ENCODE measurements around the gene SNTA1. TPM values are rescaled to one million over a fixed set of nuclear protein-coding genes. Genes with fewer than 3 reads are reported as not detected.

The SNTA1 gene
- polyA plus RNA-seq, 3 donors, result 0.56 to 0.93 (median 0.63) TPM

DNA sequence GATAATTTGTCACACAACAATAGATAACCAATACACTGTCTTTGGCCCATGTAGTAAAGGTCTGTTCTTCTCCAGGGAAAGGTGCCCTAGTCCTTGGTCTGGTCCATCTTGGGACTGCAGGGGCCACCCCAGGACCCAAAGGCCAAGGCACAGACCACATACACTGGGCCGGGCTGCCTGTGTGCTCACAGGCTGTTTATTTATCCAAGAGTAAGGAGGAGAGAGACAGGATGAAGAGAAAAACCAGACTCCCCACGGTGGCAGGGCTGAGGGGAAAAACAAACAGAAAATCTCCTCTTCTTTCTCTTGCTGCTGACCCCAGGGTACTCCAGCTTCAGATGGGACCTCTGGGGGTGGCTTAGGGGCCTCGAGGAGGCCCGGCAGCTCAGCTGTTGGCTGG is 35.8 kb downstream of the SNTA1 start:
- H3K27me3 Mint-ChIP-seq (ENCODE audit: low read depth in 3 of 3), result peaks cover 0 to 3% (median 0%) of the 10 kb centered on the region in 3 donors
- no peak overlapping the region for H3K9ac ChIP-seq (ENCODE audit: insufficient read depth, low read length, poor library complexity, severe bottlenecking)
- H3K4me2 ChIP-seq (replicated peaks; ENCODE audit: extremely low read depth, low read length, poor library complexity, severe bottlenecking), result no peak overlapping the region
- no peak overlapping the region for H3K4me3 ChIP-seq (replicated peaks in 1 of 3; ENCODE audit: low read depth in 2 of 3, low read length in 3 of 3)
- H3K36me3 ChIP-seq (replicated peaks in 1 of 2; ENCODE audit: control insufficient read depth in 1 of 2, insufficient read depth in 2 of 2, low read length in 2 of 2), result no peaks in the 10 kb centered on the region
- no peaks in the 10 kb centered on the region for H3K4me1 ChIP-seq (ENCODE audit: control insufficient read depth in 1 of 2, insufficient read depth in 2 of 2, low read length in 2 of 2)
- TF ChIP-seq, protein P1, sequence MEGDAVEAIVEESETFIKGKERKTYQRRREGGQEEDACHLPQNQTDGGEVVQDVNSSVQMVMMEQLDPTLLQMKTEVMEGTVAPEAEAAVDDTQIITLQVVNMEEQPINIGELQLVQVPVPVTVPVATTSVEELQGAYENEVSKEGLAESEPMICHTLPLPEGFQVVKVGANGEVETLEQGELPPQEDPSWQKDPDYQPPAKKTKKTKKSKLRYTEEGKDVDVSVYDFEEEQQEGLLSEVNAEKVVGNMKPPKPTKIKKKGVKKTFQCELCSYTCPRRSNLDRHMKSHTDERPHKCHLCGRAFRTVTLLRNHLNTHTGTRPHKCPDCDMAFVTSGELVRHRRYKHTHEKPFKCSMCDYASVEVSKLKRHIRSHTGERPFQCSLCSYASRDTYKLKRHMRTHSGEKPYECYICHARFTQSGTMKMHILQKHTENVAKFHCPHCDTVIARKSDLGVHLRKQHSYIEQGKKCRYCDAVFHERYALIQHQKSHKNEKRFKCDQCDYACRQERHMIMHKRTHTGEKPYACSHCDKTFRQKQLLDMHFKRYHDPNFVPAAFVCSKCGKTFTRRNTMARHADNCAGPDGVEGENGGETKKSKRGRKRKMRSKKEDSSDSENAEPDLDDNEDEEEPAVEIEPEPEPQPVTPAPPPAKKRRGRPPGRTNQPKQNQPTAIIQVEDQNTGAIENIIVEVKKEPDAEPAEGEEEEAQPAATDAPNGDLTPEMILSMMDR (IDR thresholded peaks at IDR 0.05), result no peak
- peaks cover 0 to 5% of the 10 kb centered on the region in 2 donors for H3K36me3 Mint-ChIP-seq
- H3K4me3 Mint-ChIP-seq, result no peak overlapping the region
- peaks cover 3% of the 10 kb centered on the region for H3K4me1 Mint-ChIP-seq
- no peaks in the 10 kb centered on the region for H3K27me3 ChIP-seq (ENCODE audit: control insufficient read depth in 2 of 2, insufficient read depth in 2 of 2, low read length in 2 of 2)
- no peak overlapping the region for H3K27ac Mint-ChIP-seq
- no peaks in the 10 kb centered on the region for H3K9me3 ChIP-seq (replicated peaks in 1 of 2; ENCODE audit: control insufficient read depth in 1 of 2, insufficient read depth in 1 of 2, low read length in 2 of 2)
- peaks cover 0 to 3% (median 0%) of the 10 kb centered on the region in 7 donors for H3K9me3 Mint-ChIP-seq
- H3K27ac ChIP-seq (ENCODE audit: low read depth in 1 of 2, low read length in 2 of 2), result no peak overlapping the region
- no peaks in the 10 kb centered on the region for H3K79me2 ChIP-seq (ENCODE audit: insufficient read depth, low read length)
- DNase-seq, result no peak
- WGBS (ENCODE audit: insufficient coverage), result no CpG with 5 or more reads among the region's 4 CpGs
- H2AFZ ChIP-seq (ENCODE audit: insufficient read depth, low read depth, low read length, poor library complexity, severe bottlenecking), result no peak overlapping the region
- intact Hi-C loops (cut with micrococcal nuclease), result no loop called here
- H4K20me1 ChIP-seq (ENCODE audit: insufficient read depth, low read length), result no peaks in the 10 kb centered on the region

DNA sequence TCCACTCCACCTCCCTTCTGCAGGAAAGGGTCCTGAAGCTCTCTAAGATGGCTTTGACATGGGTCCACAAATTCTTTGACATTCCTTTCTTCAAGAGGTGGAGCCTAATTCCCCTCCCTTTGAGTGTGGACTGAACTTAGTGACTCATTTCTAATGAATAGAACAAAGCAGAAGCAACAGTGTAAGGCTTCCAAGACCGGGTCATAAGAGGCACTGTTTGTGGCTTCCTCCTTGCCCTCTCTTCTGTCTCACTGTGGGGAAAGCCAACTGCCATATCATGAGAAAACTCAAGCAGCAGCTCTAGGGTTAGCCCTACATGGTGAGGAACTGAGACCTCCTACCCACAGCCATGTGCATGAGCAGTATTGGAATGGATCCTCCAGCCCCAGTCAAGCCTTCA is 36.3 kb downstream of the SNTA1 start:
- Histone ChIP-seq H3K27me3 (ENCODE audit: control insufficient read depth in 2 of 2, insufficient read depth in 2 of 2, low read length in 2 of 2) (no peaks in the 10 kb centered on the region), H3K4me3 (replicated peaks in 1 of 3; ENCODE audit: low read depth in 2 of 3, low read length in 3 of 3) (no peak overlapping the region), H3K79me2 (ENCODE audit: insufficient read depth, low read length) (no peaks in the 10 kb centered on the region), H3K9me3 (replicated peaks in 1 of 2; ENCODE audit: control insufficient read depth in 1 of 2, insufficient read depth in 1 of 2, low read length in 2 of 2) (no peaks in the 10 kb centered on the region), H4K20me1 (ENCODE audit: insufficient read depth, low read length) (no peaks in the 10 kb centered on the region), H2AFZ (ENCODE audit: insufficient read depth, low read depth, low read length, poor library complexity, severe bottlenecking) (no peak overlapping the region), H3K9ac (ENCODE audit: insufficient read depth, low read length, poor library complexity, severe bottlenecking) (no peak overlapping the region), H3K4me2 (replicated peaks; ENCODE audit: extremely low read depth, low read length, poor library complexity, severe bottlenecking) (no peak overlapping the region), H3K27ac (ENCODE audit: low read depth in 1 of 2, low read length in 2 of 2) (no peak overlapping the region), H3K4me1 (ENCODE audit: control insufficient read depth in 1 of 2, insufficient read depth in 2 of 2, low read length in 2 of 2) (peaks cover 0 to under 1% of the 10 kb centered on the region in 2 donors), H3K36me3 (replicated peaks in 1 of 2; ENCODE audit: control insufficient read depth in 1 of 2, insufficient read depth in 2 of 2, low read length in 2 of 2) (no peaks in the 10 kb centered on the region)
- no CpG with 5 or more reads among the region's 1 CpG for WGBS (ENCODE audit: insufficient coverage)
- H3K27me3 Mint-ChIP-seq (ENCODE audit: low read depth in 3 of 3), result peaks cover 0 to 4% (median 2%) of the 10 kb centered on the region in 3 donors
- intact Hi-C loops (cut with micrococcal nuclease), result no loop called here
- TF ChIP-seq, protein P1 (IDR thresholded peaks at IDR 0.05), result no peak
- H3K27ac Mint-ChIP-seq, result peak overlapping the region in 2 of 7 donors; percentile 40 to 60
- H3K9me3 Mint-ChIP-seq, result peaks cover 0 to 3% (median 0%) of the 10 kb centered on the region in 7 donors
- peaks cover 5% of the 10 kb centered on the region for H3K4me1 Mint-ChIP-seq
- DNase-seq, result no peak
- H3K36me3 Mint-ChIP-seq, result peaks cover 0 to 5% of the 10 kb centered on the region in 2 donors
- H3K4me3 Mint-ChIP-seq, result no peak overlapping the region

All from CD14-positive monocyte (primary cell).